HepG2 (cell line): ENCODE data around the gene IL1RL2. TPM values are rescaled to one million over a fixed set of nuclear protein-coding genes. Genes with fewer than 3 reads are reported as not detected.

Experiments used
- ATF3 ChIP-seq: sonication (generic); formaldehyde crosslinking; IDR thresholded peaks from 2 replicates; pipeline ENCODE4 v1.4.0; 2020; ENCODE audit warnings: missing genetic modification reagents
- BRCA1 ChIP-seq: sonication (generic); formaldehyde crosslinking; IDR thresholded peaks from 2 replicates; pipeline ENCODE4 v1.4.0; 2020; ENCODE audit warnings: missing genetic modification reagents
- CREBL2 ChIP-seq: sonication (generic); formaldehyde crosslinking; IDR thresholded peaks from 2 replicates; pipeline ENCODE4 v1.8.1; 2023; ENCODE audit warnings: missing genetic modification reagents, mild to moderate bottlenecking, borderline replicate concordance
- E2F1 ChIP-seq: sonication (generic); formaldehyde crosslinking; IDR thresholded peaks from 2 replicates; pipeline ENCODE4 v1.5.0; 2020; ENCODE audit warnings: missing genetic modification reagents
- ERF ChIP-seq: IDR thresholded peaks from 2 replicates; pipeline ENCODE4 v1.6.1; 2018; ENCODE audit warnings: missing biosample characterization, missing genetic modification reagents
- IRF9 ChIP-seq: sonication (generic); formaldehyde crosslinking; IDR thresholded peaks from 2 replicates; pipeline ENCODE4 v1.8.0; 2022; ENCODE audit warnings: missing genetic modification reagents, mild to moderate bottlenecking, borderline replicate concordance
- NCOR1 ChIP-seq: fragments of 200-600 bp; sonication (generic); IDR thresholded peaks from 2 replicates; pipeline ENCODE4 v1.7.0; 2017; ENCODE audit warnings: antibody characterized with exemption, low read length, borderline replicate concordance
- NFIB ChIP-seq: sonication (generic); formaldehyde crosslinking; IDR thresholded peaks from 2 replicates; pipeline ENCODE4 v1.9.0; 2021; ENCODE audit warnings: missing genetic modification reagents, mild to moderate bottlenecking, borderline replicate concordance
- NFYB ChIP-seq: sonication (generic); formaldehyde crosslinking; IDR thresholded peaks from 2 replicates; pipeline ENCODE4 v1.4.0; 2020; ENCODE audit warnings: missing genetic modification reagents
- NR2F2 ChIP-seq: IDR thresholded peaks from 2 replicates; pipeline ENCODE4 v1.6.1; 2012; ENCODE audit warnings: low read depth, inconsistent platforms, borderline replicate concordance
- RBM22 ChIP-seq: fragments of 200-400 bp; formaldehyde crosslinking; optimal IDR thresholded peaks from 2 replicates; pipeline ENCODE3; 2017; ENCODE audit warnings: mild to moderate bottlenecking, low read length, moderate library complexity
- SNAI1 ChIP-seq: sonication (generic); formaldehyde crosslinking; IDR thresholded peaks from 2 replicates; pipeline ENCODE4 v1.5.0; 2020; ENCODE audit warnings: mild to moderate bottlenecking, missing genetic modification reagents, borderline replicate concordance
- TFDP1 ChIP-seq: IDR thresholded peaks from 2 replicates; pipeline ENCODE4 v1.6.1; 2016; ENCODE audit warnings: missing compliant biosample characterization, missing genetic modification reagents, borderline replicate concordance
- ZGPAT ChIP-seq: IDR thresholded peaks from 2 replicates; pipeline ENCODE4 v1.6.1; 2016; ENCODE audit warnings: mild to moderate bottlenecking
- ZNF644 ChIP-seq: IDR thresholded peaks from 2 replicates; pipeline ENCODE4 v1.6.1; 2016; ENCODE audit warnings: low read depth
- ZNF670 ChIP-seq: sonication (generic); formaldehyde crosslinking; IDR thresholded peaks from 2 replicates; pipeline ENCODE4 v1.8.0; 2022; ENCODE audit warnings: mild to moderate bottlenecking, missing genetic modification reagents, borderline replicate concordance
- ZNF687 ChIP-seq: sonication (generic); formaldehyde crosslinking; IDR thresholded peaks from 2 replicates; pipeline ENCODE4 v1.5.1; 2020; ENCODE audit warnings: mild to moderate bottlenecking, missing genetic modification reagents, moderate library complexity
- polyA plus RNA-seq, 8 experiments: library from polyadenylated mRNA; depleted of rRNA in 3 of 8; stranded (reverse) in 7 of 8; unstranded in 1 of 8; fragments of >200 nt; fragmentation: Illumina TruSeq in 4 of 8; extraction: Trizol in 4 of 8; gene quantifications; 2 replicates each; pipeline versions ENCODE4 v1.2.1 to v1.2.3, GENCODE V29; 2011 to 2016; ENCODE audit warnings: low read depth in 4 of 8, missing spikeins in 1 of 8, mixed read lengths in 1 of 8; ENCODE audit not compliant: insufficient read depth in 1 of 8
- total RNA-seq, 5 experiments: library from RNA; depleted of rRNA; stranded (reverse); fragments of >200 nt; fragmentation: Illumina TruSeq; extraction: Trizol; gene quantifications; 2 replicates each; pipeline ENCODE4 v1.2.3, GENCODE V29; 2016; ENCODE audit warnings: low read depth in 1 of 5

IL1RL2 gene
- total and polyA plus RNA-seq, 2 of the 13 experiments (the other 11 are each of a cell fraction or from before 2014, with no cell fraction given) = 0.03 TPM; not detected in 1

GRCh38 chr2:102154946-102155702 lies 31.7 kb upstream of the IL1RL2 start (continued):
- TF ChIP-seq ZGPAT (CRISPR knock-in tag) (no peak), E2F1 (CRISPR knock-in tag) (no peak), RBM22 (peak; percentile 73), ZNF644 (CRISPR knock-in tag) (peak; percentile 26; the same call in 1 of the 2 replicates), IRF9 (CRISPR knock-in tag) (no peak), TFDP1 (CRISPR knock-in tag) (0 out of 2 replicates have a peak, but pooled peaks have one; percentile 25), ATF3 (no peak; the same call in 1 of the 2 replicates), ERF (no peak), NFYB (0 out of 2 replicates have a peak, but pooled peaks have one; percentile 4), CREBL2 (no peak), ZNF687 (peak; percentile 87), ZNF670 (CRISPR knock-in tag) (no peak), BRCA1 (CRISPR knock-in tag) (no peak), NFIB (CRISPR knock-in tag) (no peak), SNAI1 (CRISPR knock-in tag) (no peak), NR2F2 (no peak), NCOR1 (no peak)
